Activated CD4-positive, alpha-beta T cell treated with anti-CD3 and anti-CD28 coated beads, Interleukin-2, amount 50 U/mL, for 1 hour (primary cell): ENCODE data around the gene TRAPPC12.

Experiments
- DNase-seq: peaks from one replicate; pipeline ENCODE4 v3.0.0-alpha.2; 2020

The TRAPPC12 gene

DNA sequence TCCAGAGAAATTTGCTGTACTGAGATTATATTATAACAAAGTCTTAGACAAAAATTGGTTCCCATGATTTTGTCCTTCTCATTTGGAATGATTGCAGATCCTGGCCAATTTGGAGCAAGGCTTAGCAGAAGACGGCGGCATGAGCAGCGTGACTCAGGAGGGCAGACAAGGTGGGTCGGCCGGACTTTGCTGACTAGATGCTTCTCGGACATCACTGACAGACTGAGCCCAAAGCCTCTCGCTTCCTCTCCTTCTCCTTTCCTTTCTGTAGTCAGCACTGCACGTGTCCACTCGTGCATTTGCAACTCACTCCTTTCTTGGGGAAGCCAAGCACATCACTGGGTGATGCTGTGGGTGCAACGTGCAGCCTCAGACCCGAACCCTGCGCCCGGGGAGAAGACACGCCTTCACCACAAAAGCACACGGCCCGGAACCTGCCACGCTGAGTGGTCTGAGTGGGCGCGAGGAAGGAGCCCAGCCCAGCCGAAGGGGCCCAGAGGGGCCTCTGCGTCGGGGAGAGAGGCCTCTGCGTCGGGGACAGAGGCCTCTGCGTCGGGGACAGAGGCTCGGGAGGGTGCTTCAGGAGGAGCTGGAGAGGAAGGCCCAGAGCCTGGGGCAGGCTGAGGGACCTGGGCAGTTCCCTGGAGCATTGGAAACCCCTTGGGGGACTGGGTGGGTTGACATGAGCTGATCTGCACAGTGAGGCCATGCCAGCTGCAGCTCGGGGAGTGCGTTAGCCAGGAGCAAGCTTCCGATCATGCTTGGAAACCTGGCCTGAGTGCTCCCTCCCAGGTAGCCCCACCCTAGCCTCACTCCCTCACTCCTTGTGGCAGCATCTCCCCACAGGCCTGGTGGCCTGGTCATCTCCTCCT lies 78.3 kb downstream of the TRAPPC12 start:
- DNase-seq = no peak

DNA sequence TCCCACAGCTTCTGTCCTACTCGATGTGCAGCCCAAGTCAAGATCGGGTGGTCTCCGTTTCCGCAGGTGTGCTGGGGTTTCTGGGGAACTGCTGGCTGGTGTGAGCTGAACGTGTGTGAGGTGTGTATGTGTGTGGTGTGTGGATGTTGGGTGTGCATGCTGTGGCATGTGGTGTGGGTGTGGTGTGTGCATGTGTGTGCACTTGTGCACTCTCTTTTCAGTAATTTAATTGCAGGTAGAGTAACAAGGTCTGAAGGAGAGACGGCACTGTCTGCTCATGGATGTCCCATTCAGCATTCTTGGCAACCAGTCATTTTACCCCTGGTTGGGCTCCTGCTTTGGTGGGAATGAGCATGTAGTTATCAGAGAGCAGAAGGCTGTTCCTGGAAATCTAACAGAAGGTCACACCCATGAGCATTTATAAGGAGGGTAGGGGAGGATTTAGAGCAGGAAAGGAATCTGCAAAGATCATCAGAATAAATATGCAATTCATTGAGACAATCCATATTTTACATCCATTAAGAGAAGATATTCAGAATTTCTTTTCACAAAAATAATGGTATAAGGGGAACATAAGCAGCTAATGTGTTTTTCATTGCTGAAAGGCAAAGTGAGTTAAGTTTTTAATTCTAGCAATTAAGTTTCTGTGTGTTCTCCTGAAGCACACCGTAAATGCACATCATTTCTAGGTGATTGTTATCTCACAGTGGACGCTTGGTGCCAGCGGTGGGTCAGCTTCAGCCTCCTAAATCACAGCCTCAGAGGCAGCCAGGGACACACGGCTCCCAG lies 79.1 kb downstream of the TRAPPC12 start:
- DNase-seq = no peak

DNA sequence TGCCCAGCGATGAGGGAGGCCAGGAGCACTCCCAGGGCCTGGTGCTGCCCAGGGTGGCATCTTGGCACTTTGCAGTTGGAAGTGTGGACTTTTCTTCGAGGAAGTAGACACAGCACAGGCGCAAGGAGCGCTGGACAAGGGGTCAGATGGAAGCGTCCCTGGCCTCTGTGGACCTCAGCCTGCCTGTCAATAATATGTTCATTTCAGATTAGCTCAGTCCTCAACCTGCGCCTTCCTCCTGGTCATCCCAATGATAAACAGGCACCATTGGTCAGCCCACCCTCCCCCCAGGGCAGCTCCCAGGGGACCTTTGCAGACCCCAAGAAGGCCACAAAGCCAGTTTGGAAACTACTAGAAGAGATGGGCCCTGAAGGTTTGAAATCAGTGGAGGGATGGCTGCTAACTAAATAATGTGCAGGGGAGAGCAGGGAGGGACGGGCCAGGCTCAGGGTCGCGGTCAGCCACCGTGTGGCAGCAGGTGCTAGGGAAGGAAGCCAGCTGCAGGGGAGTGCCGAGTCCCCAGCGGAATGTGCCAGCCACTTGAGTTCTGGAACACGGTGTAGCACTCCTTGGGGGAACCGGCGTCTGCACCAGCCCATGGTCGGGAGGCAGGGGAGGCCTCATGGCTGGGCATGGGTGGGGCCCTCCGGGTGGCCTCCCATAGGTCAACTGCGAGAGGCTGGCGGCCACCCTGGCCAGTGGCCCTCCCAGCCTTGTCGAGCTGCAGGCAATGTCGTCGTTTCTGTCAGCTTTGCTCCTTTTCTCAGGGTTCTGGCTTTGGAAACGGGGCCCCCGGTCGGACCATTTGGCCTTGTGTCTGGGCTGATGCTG lies 79.9 kb downstream of the TRAPPC12 start:
- DNase-seq = no peak

DNA sequence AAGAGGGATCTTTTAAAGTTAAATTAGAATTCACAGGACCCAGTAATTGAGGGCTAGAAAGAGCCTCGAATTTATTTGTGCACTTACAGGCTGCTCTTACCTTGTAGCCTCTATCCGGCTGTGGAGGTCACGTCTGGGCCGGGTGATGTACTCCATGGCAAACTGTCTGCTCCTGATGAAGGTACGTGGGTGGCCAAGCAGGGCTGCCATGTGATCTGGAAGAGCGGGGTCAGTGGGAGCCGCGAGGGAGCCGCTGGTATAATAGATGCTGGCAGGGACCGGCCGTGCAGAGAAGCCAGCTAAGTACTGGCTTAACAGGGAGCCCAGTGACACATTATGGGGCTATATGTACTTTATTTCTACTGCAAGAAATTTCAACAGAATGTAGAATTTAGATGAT lies 80.7 kb downstream of the TRAPPC12 start:
- no peak for DNase-seq

DNA sequence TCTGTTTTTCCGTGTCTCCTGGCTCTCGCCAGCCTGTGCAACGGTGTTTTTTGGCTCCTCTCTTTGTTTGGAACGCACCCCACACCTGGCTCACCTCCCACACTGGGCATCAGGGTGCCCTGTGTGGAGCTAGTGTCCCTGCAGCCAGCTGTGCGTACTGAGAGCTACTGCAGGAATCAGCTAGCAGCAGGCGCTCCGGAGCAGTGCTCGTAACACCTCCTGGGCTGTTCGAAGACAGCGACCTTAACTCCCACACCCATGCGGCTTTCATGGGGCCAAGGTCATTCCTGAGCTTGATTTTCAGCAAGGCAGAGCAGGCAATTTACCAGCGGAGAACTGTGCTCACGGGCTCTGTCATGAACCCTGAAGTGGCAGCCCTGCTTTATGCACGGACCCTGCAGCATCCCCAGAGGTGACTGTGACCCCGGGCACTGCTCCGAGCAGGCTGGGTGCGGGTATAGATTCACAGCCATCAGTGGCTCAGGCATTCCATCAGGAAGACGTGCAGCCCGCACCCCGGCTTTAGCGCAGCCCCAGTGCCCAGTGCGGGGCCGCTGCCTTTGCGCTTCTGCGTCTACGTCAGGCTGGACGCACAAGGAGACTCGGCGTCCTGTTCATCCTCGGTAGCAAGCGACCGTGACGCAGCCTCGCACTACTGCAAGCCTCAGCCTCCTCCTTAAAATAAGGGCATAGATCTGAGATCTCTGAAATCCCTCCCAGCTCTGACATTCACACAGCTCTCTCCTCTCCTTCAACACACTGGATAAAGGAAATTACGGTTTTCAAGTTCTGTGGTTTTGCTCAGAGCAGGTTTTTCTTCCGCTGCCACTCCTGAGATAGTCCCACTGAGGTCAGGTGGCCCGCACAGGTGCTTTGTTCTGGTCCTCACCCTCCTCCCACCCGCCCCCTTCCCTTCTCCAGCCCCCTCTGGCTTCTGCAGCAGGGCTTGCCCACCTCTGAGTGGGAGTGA lies 81.6 kb downstream of the TRAPPC12 start:
- no peak for DNase-seq

DNA sequence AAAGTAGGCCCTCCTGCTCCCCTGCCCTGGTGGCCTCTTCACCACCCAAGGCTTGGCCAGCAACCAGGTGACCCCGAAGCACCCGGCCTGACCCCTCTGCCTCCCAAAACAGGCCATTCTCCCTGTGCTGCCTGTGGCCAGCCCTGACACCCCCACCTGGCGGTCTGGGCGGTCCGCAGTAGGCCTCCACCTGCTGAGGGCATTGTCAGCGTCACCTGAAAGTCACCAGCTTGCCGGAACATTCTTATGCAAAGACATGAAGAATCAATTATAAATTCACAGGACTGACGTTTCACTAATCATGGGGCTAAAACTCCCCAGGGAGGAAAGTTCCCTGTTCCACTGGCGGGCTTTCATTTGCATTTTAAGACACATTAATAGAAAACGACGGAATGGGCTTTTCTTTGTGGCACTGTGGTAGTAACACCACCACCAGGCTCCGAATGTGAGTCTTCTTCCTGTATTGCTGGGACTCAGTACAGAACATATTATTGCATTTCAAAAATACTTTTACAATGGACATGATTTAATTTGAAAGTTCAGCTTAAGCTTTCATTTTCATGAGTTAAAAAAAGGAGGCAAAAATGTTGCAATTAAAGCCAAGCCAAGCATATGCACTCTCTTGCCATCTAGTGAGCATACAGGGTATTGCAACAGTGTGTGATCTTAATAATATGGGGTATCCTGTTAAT lies 82.5 kb downstream of the TRAPPC12 start:
- no peak for DNase-seq

DNA sequence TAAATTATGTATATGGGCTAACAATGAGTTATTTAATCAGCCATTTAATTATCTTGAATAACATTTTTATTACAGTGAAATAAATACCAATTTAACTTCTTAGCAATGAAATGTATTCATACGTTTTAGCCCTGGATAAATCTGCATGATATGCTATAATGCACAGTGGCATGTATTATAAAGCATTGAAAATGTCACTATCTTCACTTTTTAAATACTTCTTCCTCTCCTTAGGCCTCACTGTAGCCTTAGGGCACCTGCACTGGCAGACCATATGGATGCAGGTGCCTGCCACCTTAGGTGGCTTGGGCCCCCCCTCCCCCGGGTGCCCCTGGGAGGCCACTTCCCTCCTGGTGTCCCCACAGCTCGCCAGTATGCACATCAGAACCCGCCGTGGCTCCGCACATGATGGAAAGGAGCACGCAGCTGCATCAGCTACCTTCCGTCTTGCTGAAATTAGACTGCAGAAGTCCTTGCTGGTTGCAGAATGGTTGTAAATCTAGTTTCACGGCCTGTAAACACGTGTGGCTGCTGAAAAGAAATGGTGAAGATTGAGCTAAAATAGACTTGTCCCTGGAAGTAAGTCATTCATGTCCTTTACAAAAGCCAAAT lies 83.1 kb downstream of the TRAPPC12 start:
- no peak for DNase-seq

DNA sequence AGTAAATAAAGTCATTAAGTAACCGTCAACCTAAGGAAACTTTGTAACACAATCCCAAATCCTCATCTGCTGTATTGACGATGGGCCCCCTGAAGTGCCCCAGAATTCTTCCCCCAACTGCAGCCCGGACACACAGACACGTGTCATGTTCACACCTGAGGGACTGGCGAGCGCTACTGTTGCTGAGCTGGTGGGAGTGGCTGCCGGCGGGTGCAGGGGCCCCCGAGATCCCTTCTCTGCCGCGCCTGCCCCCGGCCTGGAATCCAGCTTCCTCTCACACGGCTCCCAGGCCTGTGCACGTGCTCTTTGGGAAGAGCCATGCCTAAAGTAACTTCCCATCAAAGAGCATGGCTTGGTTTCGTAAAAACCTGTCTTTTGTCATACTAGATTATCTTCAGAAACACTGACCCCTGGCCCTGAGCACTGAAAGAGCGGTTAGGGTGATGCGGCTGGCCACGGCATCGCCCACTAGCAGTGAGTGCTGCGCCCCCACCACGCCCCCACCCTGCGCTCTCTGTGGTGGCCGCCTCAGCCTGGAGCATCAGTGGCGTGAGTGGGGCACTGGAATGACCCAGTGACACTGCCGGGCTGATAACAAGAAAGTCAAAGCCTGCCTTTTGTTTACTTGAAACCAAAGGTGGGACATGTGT lies 83.8 kb downstream of the TRAPPC12 start:
- DNase-seq = no peak

DNA sequence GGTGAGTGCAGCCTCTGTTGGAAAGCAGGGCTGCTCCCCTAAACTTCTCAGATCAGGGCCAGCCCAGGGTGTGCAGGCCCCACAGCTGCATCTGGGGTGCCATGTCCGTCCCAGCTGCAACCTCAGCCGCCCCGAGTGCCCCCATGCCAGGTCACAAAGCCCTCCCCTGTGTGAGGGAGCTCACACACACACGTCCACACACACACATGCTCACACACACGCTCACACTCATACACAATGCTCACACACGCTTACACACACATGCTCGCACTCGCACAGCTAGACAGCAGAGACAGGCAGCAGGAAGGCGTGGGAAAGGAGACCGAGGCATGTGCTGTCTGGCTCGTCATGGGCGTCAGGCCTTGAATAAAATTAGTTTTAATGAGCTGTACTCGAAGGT lies 84.5 kb downstream of the TRAPPC12 start:
- no peak for DNase-seq

DNA sequence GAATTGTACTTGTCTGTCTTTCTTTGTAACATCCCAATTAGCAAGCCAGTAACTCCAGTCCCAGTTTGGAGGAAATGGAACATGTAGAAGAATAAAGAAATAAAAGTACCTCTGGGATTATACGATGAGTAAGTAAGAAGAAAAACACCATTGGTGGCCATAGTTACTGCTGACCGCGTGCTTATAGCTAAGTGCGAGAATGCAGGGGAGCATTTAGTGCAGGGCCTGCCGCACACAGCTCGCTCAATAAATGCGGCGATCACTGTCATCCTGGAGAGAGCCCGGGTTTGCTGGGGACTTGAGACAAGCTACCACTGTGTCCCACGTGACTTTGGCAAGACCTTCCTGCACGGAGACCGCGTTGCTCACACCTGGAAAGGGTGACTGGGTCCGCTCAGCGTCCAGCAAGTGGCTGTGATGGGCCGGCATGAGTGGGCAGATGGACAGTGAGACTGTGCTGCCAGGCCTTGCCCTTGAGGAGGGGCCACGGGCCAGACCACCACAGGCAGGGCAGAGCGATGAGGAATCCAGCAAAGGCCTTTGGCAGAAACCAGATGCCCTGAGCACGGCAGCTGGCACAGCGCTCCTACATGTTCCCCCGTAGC lies 85.0 kb downstream of the TRAPPC12 start:
- no peak for DNase-seq

DNA sequence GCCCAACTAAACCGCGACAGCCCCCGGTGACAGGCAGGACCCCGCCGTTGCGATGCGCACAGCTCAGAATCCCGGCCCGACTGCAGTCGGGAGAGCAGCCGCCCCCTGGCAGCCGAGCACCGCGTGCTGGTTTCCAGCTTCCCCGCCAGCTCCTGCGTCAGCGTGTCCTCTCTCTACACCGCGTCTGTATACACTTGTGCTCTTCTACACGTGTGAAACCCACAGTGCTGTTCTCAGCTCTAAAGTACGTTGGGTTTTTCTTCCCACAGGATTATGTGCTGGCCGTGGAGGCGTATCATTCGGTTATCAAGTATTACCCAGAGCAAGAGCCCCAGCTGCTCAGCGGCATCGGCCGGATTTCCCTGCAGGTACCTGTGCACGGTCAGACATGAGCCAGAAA lies 85.8 kb downstream of the TRAPPC12 start:
- DNase-seq = no peak

DNA sequence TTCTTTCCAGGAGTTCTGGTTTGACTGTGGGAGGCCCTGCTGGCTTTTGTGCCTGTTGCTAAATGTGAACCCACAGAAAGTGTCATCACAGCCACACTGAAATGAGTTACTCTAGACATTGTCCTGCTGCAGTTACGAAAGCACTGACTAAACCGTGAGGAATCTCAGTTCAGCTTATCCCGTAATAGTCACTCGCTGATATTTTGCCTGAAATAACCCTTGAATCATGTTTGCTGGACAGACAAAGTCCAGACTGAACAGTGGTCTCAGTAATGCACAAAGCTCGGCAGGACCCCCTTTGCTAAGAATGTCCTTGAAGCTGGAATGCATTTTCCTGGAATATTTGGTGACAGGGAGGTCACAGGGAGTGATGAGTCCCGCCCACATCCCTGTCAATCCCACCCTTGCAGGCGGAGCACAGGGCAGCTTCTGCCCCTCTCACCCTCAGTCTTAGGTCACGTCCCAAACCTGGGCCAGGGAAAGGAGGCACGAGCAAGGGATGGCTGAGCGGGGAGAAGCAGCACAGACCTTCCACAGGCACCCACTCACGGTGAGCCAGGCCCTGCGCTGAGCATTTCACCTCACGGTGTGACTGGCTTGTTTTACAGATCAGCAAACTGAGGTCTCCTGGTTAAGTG lies 86.5 kb downstream of the TRAPPC12 start:
- DNase-seq = no peak

DNA sequence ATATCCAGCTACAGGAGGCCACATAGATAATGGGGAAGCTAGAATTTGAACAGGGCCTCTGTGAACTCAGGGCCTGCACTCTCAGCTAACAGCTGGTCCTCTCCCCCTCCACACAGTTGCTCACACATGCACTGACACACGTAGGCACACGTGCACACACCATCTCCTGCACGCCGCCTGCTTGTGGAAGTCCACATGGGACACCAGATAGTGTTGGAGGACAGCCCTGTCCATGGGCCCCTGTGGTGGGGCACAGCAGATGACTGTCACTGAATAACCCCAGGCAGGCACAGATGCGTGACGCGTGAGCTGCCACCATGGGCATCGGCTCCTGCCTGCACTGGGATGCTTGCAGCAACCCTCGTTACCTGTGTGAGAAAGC lies 87.0 kb downstream of the TRAPPC12 start:
- no peak for DNase-seq

DNA sequence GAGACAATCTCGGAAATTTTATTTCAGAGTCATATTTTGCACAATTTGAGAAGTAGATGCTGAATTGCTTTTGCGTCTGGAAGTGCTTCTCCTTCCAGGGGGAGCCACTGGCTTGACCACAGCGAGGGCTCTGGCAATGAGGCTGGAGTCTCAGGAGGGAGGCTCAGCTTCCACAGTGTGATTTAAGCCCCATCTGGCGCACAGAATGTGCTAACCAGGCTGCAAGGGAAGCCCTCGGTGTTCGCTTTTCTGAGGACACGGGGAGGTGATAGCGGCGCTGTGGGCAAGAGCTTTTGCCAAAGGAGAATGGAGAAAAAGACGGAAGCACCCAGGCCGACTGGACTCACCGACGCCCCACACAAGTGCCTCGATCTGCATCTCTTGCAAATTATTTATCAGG lies 87.5 kb downstream of the TRAPPC12 start:
- no peak for DNase-seq

DNA sequence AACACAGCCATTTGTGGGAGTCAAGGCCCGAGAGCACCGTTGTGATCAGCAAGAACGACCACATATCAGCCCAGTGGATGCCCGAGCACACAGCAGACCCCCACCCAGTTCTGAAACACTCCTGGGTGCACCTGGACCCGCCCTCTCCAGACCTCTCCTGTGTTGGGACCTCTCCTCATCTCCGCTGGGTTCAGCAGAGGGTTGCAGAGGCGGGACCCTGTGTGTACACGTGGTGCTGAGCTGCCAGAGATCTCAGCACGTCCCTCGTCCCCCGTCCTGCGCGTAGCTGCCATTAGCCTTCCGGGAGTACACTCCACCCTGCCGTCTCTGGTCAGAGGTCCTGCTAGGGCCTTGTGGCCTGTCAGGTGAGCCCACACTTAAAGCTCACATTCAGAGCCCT lies 88.2 kb downstream of the TRAPPC12 start:
- DNase-seq = no peak

DNA sequence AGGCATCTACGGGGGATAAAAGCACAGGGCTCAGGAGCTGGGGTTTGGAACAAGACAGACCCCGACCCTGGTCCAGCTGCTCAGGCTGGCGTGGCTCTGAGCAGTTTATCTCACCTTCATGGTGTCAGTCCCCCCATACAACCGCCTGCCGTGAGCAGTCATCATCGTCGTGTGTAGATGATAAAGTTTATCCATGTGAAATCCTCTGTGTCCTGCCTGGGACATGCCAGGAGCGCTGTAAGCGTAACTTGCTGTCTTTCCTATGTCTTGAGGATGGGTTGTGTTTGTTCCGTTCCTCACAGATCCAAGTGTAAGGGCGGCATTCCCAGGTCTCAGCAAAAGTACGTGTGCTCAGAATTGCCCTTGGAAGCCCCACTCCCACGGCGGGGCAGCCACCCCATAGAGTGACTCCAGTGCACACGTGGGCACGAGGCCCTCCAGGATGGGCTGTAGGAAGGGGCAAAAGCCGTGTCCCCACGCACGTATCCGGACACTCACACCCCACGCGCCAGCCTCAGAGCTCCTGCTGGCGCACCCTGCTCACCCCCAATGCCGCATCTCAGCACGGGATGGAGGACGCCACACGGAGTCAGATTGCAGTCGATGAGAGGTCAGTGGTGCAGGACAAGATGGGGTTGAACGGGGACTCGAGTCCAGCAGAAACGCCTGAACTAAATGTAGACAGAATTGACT lies 88.9 kb downstream of the TRAPPC12 start:
- no peak for DNase-seq

DNA sequence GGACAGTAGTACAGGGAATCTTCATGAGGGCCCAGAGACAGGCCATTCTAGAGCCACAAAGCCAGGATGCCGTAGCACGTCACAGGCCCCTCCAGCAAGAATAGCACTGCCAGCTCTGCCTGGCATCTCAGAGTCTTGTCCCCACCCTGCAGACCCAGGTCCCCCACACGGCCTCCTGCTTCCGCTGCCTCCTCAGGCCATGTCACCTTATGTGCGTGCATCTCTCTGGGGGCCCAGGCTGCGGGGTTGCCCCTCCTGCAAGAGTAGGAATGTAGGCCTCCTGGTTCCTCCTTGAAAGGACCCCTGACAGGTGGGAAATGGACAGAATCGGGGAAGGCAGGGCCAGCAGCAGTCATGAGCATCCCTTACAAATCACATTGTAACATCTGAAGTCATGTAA lies 90.0 kb downstream of the TRAPPC12 start:
- DNase-seq = no peak

DNA sequence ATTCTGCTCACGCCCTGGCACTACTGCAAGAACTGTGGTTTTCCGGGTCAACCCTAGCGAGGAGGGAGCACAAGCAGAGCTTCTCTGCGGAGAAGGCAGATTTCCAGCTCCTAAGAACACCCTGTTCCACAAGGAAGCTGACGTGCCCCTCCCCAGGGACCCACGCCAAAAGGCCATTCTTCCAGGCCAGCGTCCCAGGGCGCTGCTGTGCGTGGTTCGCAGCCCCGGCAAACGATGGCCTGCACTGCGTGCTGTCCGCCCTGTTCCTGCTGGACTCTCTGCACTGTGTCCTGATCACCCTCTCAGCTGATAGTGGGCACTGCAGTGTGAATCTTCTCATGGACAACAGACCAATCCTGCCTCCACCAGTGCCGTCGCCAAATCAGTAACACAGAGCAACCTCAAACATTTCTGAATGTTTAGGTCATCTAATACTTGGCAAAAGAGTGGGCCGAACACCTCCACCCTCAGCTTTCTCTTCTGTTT lies 90.7 kb downstream of the TRAPPC12 start:
- no peak for DNase-seq
